HG03060 (cell line): ENCODE measurements around the gene MTCH1.
"Not testable (repeated sequence)": the region's sequence is repeated elsewhere in the genome, so short reads cannot be mapped to it uniquely, and the experiment has no call there.

Source experiments
- ATAC-seq: cut with Tn5 transposase; IDR thresholded peaks from one replicate; pipeline ENCODE4 v1.9.1; 2021; ENCODE audit warnings: low read depth, moderate number of reproducible peaks; ENCODE audit not compliant: unreplicated experiment

Gene MTCH1

GRCh38 chr6:36997811-36998722, 12.1 kb upstream of the MTCH1 start:
- no peak for ATAC-seq

GRCh38 chr6:36990401-36990800, 4.4 kb upstream of the MTCH1 start:
- ATAC-seq, result not testable (repeated sequence)

- ATAC-seq, result no peak
These were observed 3.3 kb upstream of the MTCH1 start for GRCh38 chr6:36989264-36989663.

- ATAC-seq, result no peak
These were observed 680 bp upstream of the MTCH1 start for GRCh38 chr6:36986704-36987047.

GRCh38 chr6:36985417-36985807, 584 bp downstream of the MTCH1 start:
- no peak for ATAC-seq

- no peak for ATAC-seq
These were observed 1.2 kb downstream of the MTCH1 start for GRCh38 chr6:36984581-36985416.

- ATAC-seq, result no peak
These were observed 2.5 kb downstream of the MTCH1 start for GRCh38 chr6:36983538-36983937.

GRCh38 chr6:36980876-36981619, 4.9 kb downstream of the MTCH1 start:
- ATAC-seq, result no peak

- no peak for ATAC-seq
These were observed 5.9 kb downstream of the MTCH1 start for GRCh38 chr6:36980129-36980528.

- no peak for ATAC-seq
These were observed 6.7 kb downstream of the MTCH1 start for GRCh38 chr6:36979347-36979742.

- no peak for ATAC-seq
These were observed 7.3 kb downstream of the MTCH1 start for GRCh38 chr6:36978421-36979346.

- no peak for ATAC-seq
These were observed 8.5 kb downstream of the MTCH1 start for GRCh38 chr6:36977470-36977941.

GRCh38 chr6:36976931-36977330, 9.1 kb downstream of the MTCH1 start:
- no peak for ATAC-seq

GRCh38 chr6:36976509-36976908, 9.5 kb downstream of the MTCH1 start:
- no peak for ATAC-seq

GRCh38 chr6:36976007-36976264, 10.1 kb downstream of the MTCH1 start:
- ATAC-seq, result no peak

- no peak for ATAC-seq
These were observed 10.6 kb downstream of the MTCH1 start for GRCh38 chr6:36975231-36976006.

GRCh38 chr6:36973647-36974046, 12.3 kb downstream of the MTCH1 start:
- ATAC-seq, result no peak

GRCh38 chr6:36973190-36973589, 12.8 kb downstream of the MTCH1 start:
- ATAC-seq, result no peak

GRCh38 chr6:36971921-36972673, 13.9 kb downstream of the MTCH1 start:
- no peak for ATAC-seq
